NCI-H187 treated with DMSO at 0.1 percent for 48 hours (cell line): Measurements from ENCODE around the gene TRIM37.
"Not testable (repeated sequence)": the region's sequence is repeated elsewhere in the genome, so short reads cannot be mapped to it uniquely, and the experiment has no call there.

ENCODE experiments used
- DNase-seq: peaks from one replicate; lab custom pipeline; 2025; lab: John Stamatoyannopoulos, UW

TRIM37 gene

GRCh38 chr17:58993311-58993710 lies 113.4 kb downstream of the TRIM37 start:
- DNase-seq, result no peak

- DNase-seq, result no peak
Observed at GRCh38 chr17:58991718-58992331, 114.9 kb downstream of the TRIM37 start.

DNA sequence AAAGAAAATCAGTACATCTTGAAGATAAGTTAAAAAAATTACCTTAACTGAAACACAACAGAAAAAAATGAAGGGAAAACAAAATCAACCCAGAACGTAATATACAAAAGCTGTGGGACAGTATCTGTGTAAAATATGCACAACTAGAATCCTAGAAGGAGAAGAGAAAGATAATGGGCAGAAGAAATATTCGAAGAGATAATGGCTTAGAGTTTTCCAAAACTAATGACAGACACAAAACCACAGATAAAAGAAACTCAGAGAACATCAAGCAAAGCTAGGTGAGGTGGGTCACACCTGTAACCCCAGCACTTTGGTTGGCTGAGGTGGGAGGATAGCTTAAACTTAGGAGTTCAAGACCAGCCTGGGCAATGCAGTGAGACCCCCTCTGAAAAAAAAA lies 117.1 kb downstream of the TRIM37 start:
- no peak for DNase-seq

GRCh38 chr17:58985971-58986370 lies 120.7 kb downstream of the TRIM37 start:
- DNase-seq, result no peak

GRCh38 chr17:58985367-58985766 lies 121.3 kb downstream of the TRIM37 start:
- no peak for DNase-seq

DNA sequence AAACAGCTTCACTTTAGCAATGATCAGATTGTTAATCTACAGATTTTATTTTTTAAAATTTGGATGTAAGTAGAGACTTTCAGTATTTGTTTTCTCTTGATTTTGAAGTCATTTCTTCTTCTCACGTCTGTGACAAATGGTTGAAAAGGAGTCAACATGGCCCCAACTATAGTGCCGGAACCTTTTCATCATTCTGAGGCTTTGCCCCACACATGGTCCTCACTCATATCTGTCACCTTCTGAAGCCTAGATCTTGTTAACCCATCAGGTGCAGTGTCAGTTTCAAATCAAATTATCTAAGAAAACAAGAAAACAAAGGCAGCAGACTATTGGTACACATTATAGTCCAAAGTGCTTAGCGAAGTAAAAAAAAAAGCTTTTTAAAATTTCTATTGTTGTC lies 124.1 kb downstream of the TRIM37 start:
- DNase-seq, result no peak

GRCh38 chr17:58980706-58981481 lies 125.8 kb downstream of the TRIM37 start:
- DNase-seq, result no peak

DNA sequence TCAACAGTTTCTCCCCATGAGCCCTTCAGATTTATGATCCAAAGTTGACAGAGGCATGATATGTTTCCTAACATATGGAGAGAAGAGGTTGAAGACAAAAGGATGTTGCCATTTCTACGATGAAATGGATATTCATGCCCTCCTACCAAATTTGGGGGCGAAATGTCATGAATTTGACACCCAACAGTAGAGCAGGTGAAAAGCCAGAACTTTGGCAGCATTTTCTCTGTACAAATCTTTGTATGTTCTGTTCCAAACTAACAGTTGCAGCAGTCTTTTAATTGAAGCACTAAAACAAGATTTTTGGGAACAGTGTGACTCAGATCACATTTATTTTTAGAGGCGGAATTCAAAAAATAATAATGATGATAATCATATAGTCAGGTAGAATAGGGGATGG lies 130.1 kb downstream of the TRIM37 start:
- no peak for DNase-seq

DNA sequence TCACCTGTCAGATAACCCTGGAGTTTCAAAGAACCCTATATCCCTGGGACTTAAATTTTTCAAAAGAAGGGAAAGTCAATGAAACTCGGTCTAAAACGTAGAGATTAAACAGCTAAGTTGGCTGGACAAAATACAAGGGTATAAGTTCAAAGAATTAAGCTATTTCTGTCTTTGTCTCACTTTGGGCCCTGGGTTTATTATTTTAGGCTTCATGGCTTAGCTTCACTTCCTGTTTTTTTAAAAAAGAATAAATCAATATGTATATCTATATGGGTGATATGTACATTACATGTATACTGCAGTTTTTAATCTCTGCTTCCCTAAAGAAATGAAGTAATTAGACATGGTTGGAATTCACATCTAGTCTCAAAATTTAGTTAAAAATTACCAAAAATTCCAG lies 132.3 kb downstream of the TRIM37 start:
- no peak for DNase-seq

DNA sequence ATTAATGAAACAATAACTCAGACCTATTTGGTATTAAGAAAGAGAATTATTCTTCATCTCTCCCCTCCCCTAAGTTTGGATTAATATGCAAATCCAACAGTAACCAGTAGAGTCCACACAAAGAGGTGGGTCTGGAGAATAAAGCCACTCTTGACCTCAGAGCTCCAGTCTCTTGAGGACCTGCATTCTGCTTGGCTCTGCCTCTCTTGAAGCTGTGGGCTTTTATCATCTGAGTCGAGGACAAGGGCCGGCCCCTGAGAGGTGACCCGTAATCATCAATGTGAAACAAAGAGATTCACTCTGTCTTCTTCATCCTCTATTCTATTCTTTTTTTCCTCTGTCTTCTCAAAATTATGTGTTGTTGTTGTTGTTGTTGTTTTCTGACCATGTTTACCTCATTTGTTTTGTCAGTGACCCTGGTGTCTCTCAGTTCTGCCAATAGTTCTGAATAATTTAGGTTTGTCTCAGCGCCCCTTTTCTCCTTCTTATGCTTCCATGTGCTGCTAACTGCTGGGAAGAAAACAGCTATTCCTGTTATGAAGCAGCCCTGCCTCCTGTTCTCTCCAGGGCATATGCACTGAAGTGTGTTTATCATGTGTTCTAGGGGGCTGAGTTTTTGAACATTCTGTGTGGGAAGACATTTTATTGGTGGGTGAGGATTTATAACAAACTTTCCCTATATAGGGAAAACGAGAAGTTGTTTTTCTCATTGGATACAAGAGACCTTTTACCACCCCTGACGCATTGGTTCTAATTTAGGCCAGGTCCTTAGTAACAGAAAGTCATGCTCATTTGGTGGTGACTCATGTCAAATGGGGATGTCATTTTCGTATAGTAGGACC lies 135.8 kb downstream of the TRIM37 start:
- DNase-seq, result no peak

DNA sequence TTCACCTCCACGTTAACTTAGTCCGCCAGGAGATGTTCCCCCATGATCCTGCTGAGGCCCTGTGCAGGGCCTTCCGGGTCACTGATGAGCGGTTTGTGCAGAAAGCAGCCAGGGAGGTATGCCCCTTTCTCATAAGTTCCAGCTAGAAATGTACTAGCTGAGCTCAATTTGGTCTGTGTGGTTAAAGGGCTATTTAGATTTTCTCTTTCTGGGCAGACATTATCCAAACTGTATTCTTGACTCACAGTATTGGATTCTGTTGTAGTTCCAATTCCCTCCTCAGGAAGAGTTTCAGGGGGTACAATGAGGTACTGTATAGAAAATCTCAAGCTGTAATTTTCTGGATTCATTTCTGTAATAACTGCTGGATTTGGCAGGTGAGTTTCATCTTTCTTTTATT lies 137.1 kb downstream of the TRIM37 start:
- no peak for DNase-seq

DNA sequence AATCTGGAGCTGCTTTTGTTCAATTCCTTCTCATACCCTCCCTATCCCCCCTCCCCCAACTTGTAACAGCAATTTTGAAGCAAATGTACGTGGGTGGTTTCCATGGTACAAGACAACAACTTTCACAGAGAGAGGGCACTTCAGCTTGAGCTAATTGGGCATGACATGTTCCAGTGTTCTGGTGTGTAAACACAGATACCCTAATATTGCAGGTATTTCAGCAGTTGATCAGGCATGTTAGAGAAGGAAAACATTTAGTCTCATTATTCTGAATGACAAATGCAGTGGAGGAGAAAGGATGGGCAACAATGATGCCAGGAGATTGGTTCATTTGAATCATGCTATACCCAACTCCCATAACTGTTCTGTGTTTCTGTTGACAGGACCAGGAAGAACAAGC lies 137.5 kb downstream of the TRIM37 start:
- DNase-seq, result peak; percentile 75

DNA sequence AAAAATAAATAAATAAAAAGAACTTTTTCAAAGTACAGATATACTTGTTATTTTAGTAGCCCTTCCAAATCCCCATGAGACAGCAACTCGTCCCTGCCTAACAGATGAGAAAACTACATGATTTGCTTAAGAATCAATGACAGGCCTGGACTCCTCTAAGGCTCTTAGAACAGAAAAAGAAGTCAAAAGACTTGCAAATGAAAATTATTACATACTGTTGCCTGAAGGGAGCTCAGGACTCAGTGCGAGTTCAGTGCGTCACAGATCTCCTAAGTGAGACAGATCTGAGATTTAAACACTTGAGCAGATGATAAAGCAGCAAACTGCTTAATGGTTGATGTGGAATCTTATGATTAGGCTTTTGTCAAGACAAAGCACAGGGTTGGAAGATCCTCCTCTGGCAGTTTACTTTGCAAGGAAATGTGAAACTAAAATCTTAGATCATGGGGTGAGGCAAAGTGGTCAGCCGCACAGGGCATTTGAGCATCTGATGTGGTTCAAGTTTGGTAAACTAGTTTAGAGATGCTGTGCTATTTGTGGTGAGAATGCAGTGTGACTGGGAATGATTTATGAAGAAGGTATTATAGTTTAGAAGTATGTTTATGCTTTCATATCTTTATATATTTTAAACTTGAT lies 138.1 kb downstream of the TRIM37 start:
- DNase-seq, result no peak

DNA sequence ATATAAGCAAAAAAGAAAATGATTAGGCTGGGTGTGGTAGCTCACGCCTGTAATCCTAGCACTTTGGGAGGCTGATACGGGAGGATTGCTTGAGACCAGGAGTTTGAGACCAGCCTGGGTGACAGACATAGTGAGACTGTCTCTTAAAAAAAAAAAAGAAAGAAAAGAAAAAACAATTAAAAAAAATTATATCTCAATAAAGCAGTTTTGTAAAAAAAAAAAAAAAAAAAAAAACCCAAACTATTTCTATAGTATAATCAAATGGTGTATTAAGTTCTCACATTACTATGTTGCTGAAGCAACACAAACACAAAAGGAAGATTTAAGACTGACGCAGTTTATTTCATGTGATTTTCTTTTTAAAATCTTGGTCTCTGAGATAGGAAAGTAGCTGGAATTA lies 140.5 kb downstream of the TRIM37 start:
- DNase-seq, result no peak

GRCh38 chr17:58965221-58965620 lies 141.5 kb downstream of the TRIM37 start:
- DNase-seq, result no peak

DNA sequence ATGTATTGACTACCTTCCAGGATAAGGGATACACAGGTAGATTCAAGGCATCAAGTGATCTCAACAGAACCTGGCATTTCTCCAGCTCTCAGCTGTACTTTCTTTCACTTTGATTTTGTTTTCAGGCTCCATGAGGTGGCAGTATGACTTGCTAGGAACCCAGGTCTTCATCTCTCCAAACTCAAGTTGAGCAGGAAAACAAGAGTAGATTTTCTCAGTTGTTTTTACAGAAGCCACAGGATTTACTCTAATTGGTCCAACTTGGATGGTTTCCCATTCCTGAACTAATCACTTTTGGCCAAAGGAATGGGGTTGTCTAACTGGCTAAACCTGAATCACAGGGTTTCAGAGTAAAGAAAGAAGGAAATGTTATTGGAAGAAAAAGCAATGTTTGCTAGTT lies 146.6 kb downstream of the TRIM37 start:
- no peak for DNase-seq

DNA sequence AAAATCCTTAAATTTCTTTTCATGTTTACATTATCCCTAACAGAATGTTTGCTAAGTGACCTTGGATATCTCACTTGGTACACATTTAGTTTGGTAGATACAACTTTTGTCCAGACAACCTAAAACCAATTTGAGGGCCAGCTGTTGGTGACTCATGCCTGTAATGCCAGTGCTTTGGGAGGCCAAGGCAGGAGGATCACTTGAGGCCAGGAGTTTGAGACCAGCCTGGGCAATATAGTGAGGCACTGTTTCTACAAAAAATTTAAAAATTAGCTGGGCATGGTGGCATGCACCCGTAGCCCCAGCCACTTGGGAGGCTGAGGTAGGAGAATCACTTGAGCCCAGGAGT lies 149.0 kb downstream of the TRIM37 start:
- not testable (repeated sequence) for DNase-seq

DNA sequence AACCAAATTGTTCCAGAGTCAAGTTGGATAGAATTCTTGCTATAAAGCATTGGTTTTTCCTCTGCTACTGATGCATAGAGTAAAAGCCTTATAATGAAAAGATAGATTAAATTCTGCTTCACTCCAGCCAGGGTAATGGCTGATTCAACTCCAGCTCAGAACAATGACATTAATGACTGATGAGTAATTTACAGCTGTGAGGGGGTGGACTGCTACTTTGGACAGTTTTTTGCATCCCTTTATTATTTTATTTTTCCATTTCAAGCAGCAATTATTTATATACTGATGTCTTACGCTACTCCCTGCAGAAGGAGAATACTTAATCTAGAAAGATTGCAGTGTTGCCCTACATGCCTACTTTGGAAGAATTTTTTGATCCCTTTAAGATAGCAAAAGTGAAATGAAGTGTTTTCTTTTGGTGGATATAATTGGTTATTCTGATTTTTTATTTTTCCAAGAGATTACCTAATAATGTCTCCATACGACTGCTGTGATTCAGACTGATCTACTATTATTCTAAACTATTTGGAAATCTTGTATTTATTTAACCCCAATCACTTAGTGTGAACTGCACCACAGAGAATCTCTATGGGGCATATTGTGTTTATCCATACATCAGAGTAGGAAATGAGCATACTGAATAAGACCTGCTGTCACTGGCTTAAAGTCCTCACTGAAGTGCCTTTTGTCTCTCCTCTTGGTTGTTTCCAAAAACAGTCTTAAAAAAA lies 149.5 kb downstream of the TRIM37 start:
- no peak for DNase-seq

DNA sequence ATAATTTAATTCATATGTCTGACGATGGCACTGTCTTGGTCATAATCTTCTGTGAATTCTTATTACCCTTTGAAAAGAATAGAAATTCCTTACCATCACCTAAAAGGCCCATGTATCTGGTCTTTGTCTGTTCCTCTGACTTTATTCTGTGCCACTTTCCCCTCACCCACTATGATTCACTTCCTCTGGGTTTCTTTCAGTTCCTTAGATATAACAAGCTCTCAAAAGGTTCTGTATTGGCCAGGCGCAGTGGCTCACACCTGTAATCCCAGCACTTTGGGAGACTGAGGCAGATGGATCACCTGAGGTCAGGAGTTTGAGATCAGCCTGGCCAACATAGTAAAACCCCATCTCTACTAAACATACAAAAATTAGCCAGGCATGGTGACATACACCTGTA lies 152.3 kb downstream of the TRIM37 start:
- DNase-seq, result not testable (repeated sequence)

GRCh38 chr17:58947824-58948223 lies 158.9 kb downstream of the TRIM37 start:
- DNase-seq, result no peak

- DNase-seq, result no peak
Observed at GRCh38 chr17:58947411-58947810, 159.3 kb downstream of the TRIM37 start.

DNA sequence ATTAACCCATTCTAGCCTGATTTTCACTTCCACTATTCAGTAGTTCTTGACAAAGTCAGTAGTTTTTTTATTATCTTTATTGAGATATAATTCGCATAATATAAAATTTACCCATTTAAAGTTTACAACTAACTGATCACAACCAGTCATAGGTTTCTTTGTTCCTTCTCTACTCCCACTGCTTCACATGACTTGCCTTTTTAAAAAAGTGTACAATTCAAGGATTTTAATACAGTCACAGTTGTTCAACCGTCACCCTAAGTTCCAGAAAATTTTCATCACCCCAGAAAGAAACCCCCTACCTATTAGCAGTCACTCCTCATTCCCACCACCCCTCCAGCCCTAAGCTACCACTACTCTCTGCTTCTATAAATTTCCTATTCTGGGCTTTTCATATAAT lies 162.5 kb downstream of the TRIM37 start:
- no peak for DNase-seq
